ENCODE results near the gene HERC2. TPM values are rescaled to one million over a fixed set of nuclear protein-coding genes. Genes with fewer than 3 reads are reported as not detected.

The HERC2 gene
- total and polyA plus RNA-seq, 12 donors: 24.9 to 63.0 (median 52.1) TPM

GRCh38 chr15:28096670-28097431 is 225.1 kb downstream of the HERC2 start:
- Histone ChIP-seq H3K4me3 (peak overlapping the region in 1 of 4 donors; percentile 54), H3K4me1 (replicated peaks in 1 of 2) (peaks cover 34 to 35% of the 10 kb centered on the region in 2 donors), H3K36me3 (replicated peaks in 1 of 2) (no peaks in the 10 kb centered on the region), H3K27ac (peak overlapping the region in 1 of 5 donors; percentile 2), H3K9me3 (replicated peaks in 1 of 3) (no peaks in the 10 kb centered on the region), H3K27me3 (peaks cover 29% of the 10 kb centered on the region)
- DNase-seq: peak in 1 of 7 donors; percentile 34
- intact Hi-C loops (cut with DNase I): no loop called here
- 1 to 8% (median 6%) methylated on average over 14 to 72 of the region's 72 CpGs for WGBS, 4 donors
- TF ChIP-seq CTCF (IDR thresholded peaks at IDR 0.05): no peak
- TF ChIP-seq POLR2A (IDR thresholded peaks at IDR 0.05): no peak

GRCh38 chr15:28096411-28096669 is 225.6 kb downstream of the HERC2 start:
- H3K4me1 ChIP-seq (replicated peaks in 1 of 2): peaks cover 34 to 35% of the 10 kb centered on the region in 2 donors
- H3K27ac ChIP-seq: peak overlapping the region in 1 of 5 donors; percentile 2
- no peaks in the 10 kb centered on the region for H3K9me3 ChIP-seq (replicated peaks in 1 of 3)
- TF ChIP-seq CTCF (IDR thresholded peaks at IDR 0.05) (no peak), POLR2A (IDR thresholded peaks at IDR 0.05) (no peak)
- intact Hi-C loops (cut with DNase I): no loop called here
- H3K27me3 ChIP-seq: peaks cover 29% of the 10 kb centered on the region
- H3K4me3 ChIP-seq: peak overlapping the region in 2 of 4 donors; percentile 24 to 54
- DNase-seq: no peak
- 0 to 1% (median 0%) methylated on average over 1 to 13 of the region's 13 CpGs for WGBS, 4 donors
- no peaks in the 10 kb centered on the region for H3K36me3 ChIP-seq (replicated peaks in 1 of 2)

GRCh38 chr15:28094732-28095521 is 227.1 kb downstream of the HERC2 start:
- 7 to 27% (median 10%) methylated on average over 10 to 76 of the region's 76 CpGs for WGBS, 4 donors
- Histone ChIP-seq H3K9me3 (replicated peaks in 1 of 3) (peaks cover 0 to 2% (median 0%) of the 10 kb centered on the region in 3 donors), H3K4me1 (replicated peaks in 1 of 2) (peaks cover 34 to 35% of the 10 kb centered on the region in 2 donors), H3K36me3 (replicated peaks in 1 of 2) (no peaks in the 10 kb centered on the region), H3K4me3 (peak overlapping the region in 1 of 4 donors; percentile 54), H3K27ac (peak overlapping the region in 1 of 5 donors; percentile 3), H3K27me3 (peaks cover 29% of the 10 kb centered on the region)
- TF ChIP-seq POLR2A (IDR thresholded peaks at IDR 0.05) (no peak), CTCF (IDR thresholded peaks at IDR 0.05) (no peak)
- intact Hi-C loops (cut with DNase I): no loop called here
- peak in 3 of 7 donors; percentile 33 to 54 (median 53) for DNase-seq

GRCh38 chr15:28093752-28094535 is 228.0 kb downstream of the HERC2 start:
- Histone ChIP-seq H3K4me1 (replicated peaks in 1 of 2) (peaks cover 26 to 30% of the 10 kb centered on the region in 2 donors), H3K27me3 (peaks cover 26% of the 10 kb centered on the region), H3K36me3 (replicated peaks in 1 of 2) (no peaks in the 10 kb centered on the region), H3K27ac (no peak overlapping the region), H3K9me3 (replicated peaks in 1 of 3) (peaks cover 0 to 2% (median 0%) of the 10 kb centered on the region in 3 donors), H3K4me3 (no peak overlapping the region)
- TF ChIP-seq POLR2A (IDR thresholded peaks at IDR 0.05): no peak
- TF ChIP-seq CTCF (IDR thresholded peaks at IDR 0.05): no peak
- intact Hi-C loops (cut with DNase I): no loop called here
- peak in 1 of 7 donors; percentile 21 for DNase-seq
- 52 to 66% (median 60%) methylated on average over 19 to 20 of the region's 20 CpGs for WGBS, 4 donors
